Activated T-cell treated with anti-CD3 and anti-CD28 coated beads for 24 hours (primary cell): ENCODE results near the gene TREML2.

Experiments
- DNase-seq: peaks from one replicate; pipeline ENCODE4 v3.0.0-alpha.2; 2020; ENCODE audit warnings: low read depth

Gene TREML2

DNA sequence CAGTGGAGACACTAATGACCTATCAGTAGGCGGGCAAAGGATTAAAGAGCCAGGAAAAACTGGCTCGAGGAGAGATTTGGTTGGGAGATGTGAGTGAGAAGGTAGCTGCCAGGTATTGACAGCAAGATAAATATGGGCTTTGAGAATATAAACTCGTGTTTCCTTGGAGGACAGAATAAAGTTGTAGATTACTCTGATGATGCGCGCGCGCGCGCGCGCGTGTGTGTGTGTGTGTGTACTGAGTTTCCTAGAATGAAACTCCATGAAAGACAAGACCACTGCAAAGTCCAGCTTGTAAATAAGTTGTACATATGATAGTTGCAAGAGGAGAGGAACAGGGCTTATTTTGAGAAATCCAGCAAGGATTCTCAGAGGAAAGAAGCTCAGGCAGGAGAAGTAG is 24.8 kb downstream of the TREML2 start:
- no peak for DNase-seq

DNA sequence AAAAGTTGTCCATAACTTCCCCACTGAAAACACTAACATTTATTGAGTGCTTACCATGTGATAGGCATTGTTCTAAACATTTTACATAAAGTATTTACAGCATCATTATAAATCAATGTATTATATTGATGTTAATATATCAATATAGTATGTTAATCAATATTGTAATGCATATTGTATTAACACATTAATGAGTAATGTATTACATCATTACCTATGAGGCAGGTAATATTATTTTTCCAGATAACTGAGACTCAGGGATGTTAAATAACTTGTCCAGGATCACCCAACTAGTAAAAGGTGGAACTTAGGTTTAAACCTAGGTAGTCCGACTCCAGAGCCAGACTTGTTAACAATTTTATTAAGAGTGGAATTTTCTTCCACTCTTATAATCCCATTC is 25.9 kb downstream of the TREML2 start:
- no peak for DNase-seq

DNA sequence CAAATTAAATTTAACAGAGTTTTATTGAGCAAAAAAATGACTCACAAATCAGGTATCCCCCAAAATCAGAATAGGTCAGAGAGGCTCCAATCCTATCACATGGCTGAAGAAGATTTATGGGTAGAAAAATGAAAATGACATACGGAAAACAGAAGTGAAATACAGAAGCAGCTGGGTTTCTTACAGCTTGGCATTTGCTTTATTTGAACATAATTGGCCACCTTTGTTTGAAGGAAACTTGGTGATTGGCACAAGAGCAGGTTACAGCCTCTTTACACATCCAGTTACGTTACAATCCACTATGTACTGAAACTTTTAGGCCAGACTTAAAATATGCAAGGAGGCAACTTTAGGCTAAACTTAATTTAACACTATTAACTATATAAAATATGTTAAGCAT is 26.3 kb downstream of the TREML2 start:
- DNase-seq: no peak

DNA sequence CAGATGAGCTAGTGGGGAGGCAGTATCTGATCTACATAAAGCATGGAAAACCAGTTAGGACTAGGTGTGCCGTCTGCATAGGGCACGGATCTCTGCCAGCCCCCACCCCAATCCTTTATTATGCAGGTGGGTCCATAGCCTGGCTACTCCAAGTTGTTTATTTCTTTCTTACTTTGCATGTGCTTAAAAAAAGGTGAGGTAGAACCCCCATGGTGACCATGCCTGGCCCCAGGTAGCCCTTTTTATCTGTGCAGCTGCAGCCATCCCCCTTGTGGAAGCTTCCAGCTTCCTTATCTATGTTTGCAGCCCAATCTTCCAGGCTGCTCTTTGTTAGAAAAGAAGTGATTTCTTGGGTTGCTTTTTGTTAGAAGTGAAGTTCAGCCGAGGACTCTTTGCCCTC is 29.0 kb downstream of the TREML2 start:
- no peak for DNase-seq

DNA sequence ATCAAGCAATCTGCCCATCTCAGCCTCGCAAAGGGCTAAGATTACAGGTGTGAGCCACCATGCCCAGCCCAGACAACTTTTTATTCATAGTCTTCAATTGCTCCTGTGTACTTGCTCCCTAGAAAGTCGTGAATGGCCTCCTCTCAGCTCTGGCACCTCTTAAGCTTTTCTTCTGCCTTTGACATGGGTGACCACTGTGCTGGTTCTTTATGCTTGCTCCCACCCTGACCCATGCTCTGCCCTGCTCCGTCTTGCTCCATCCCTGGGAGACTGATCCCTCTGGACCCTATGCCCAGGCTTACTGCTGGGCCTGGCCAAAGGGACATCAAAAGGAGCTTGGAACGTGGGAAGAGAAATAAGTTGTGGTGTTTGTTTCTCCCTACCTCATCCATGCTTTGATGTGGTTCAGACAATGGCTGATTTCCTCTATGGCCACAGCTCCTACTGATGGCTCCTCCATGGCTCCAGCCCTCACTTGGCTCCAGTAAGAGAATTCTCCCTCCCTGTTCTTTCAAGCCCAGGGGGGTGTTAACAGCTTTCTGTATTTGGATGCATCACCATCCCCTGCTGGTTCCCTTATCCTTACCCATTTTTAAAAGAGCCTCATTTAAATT is 30.3 kb downstream of the TREML2 start:
- no peak for DNase-seq

DNA sequence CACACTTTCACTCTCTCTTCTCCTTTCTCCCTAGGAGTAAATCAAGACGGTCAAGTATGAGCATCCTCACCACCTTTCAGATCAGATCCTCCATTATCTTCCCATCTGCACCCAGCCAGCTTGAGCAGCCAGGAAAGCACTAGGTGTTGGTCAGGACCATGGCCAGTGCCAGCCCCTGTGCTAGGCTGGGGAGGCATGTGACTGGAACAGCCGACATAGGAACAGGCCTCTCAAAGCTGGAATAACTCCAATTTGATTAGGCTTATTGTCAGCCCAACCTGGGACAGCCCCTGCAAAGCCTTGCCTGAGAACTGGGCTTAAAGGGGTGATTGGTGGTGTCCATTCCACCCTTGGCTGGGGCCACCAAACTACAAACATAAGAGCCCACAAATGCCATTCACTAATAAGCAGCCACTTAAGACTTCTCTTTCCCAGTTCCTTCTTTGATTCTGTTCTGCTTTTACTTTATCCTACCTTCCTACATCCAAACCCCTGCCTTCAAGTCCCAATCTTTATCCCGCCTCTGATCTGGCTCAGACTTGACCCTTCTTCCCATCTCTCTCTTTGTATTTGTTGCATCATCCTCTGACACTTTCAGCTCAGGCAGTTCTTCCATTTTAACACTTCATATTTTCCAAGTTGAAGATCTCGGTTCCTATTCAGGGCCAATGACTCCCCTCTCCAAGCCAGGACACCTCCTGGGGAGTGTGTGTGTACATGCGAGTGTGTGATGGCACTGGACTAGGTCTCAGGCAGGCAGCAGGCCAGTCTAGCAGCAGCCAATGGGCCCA is 33.6 kb downstream of the TREML2 start:
- no peak for DNase-seq

DNA sequence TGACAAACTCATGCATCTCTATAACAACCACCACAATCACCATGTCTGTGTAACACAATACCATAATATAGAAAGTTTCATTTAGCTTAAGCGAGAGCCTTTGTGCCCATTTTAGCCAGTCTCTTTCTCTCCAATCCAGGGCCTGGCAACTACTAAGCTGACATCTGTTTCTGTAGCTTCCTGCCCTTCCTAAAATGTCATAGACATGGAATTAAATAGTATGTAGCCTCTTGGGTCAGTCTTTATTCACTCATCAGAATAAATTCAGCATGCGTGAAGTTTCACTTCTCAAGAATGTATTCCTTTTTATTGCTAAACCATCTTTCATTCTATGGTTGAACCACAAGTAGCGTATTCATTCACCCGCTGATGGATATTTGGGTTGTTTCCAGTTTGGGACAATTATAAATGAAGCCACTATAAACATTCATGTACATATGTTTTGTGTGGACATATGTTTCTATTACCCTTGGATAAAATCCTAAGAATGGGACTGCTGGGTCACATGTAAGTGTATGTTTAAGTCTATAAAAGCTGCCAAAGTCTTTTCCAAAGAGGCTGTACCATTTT is 36.3 kb downstream of the TREML2 start:
- DNase-seq: no peak

DNA sequence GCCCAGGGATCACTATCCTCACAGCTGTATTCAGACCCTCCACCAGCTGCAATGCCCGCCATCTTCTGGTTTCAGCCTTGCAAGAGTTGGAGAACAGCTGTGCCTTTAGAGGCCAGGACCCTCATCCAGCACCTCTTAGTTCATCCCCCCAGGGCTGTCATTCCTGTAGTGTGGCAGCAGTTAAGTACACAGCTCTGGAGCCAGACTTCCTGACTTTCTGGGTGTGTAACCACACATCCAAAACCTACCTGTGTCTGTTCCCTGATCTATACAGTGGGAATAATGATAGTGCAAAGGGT is 37.6 kb downstream of the TREML2 start:
- no peak for DNase-seq

DNA sequence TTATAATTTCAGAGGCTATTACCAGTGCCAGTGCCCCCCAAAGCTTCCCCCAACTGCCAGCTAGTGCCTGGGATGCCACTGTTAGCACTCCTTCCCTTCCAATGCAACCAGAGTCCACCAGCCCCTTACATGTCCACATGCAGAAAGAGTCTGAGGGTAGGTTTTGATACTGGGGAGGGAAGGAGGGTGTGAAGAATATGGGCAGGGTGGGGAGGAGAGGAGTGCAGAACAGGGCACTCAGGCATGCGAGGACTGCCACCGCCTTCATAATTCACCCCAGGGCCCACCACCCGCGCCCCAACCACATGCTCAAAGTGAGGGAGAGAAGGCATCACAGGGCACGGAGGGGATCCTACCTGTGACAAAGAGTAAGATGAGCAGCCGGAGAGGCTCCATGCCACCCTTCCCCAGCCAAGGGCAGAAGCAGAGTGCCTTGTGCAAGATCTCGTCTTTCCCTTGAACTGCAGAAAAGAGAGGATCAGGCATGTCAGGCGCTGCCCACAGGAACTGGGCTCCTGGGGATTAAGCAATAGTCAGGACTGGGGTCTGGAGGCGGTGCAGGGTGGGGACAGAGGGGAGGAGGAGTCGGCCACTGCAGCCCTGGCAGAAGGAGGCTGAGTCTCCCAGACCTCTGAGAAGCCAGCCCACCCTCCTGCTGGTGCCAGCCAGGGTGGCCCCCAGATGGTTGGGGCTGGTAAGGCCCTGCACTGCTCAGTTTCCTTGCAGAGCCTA is 38.1 kb downstream of the TREML2 start, which contains the start of gene TREM2:
Gene TREM2 (minus strand): TSS at position 430 of the 732 bp plus-strand sequence. CDS start 34 bp downstream, at position 396.
- no peak for DNase-seq

DNA sequence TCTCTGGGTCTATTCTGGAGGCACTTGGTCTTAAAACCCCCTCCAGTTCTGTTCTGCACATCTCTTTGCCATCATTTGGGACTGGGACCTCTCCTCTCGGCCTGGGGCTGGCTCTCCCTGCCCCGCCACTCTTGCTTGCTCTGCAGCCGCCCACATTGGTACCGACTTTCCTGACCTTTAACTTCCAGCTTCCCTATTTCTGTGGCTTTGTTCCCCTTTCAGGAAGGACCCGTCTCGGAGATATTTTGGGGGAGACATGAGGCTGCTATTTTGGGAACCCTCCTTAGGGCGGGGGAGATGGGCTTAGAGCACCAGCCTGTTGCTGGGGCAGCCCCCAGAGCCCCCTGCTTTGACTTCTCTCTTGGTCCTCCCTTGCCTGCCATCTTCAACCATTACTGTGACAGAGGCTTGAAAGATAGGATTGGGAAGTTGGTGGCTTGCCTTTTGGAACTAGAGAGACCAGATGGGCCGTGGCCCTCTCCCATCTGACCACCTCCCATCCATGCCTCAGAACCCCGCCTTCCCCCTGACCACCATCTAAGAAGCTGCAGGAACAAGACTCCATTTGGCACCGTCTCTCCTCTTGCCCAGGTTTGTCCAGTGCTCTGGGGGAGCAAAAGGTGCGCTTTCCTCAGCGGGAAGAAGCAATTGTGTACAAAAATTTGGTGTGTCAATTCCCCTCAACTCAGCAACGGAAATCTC is 38.9 kb downstream of the TREML2 start:
- DNase-seq: no peak

DNA sequence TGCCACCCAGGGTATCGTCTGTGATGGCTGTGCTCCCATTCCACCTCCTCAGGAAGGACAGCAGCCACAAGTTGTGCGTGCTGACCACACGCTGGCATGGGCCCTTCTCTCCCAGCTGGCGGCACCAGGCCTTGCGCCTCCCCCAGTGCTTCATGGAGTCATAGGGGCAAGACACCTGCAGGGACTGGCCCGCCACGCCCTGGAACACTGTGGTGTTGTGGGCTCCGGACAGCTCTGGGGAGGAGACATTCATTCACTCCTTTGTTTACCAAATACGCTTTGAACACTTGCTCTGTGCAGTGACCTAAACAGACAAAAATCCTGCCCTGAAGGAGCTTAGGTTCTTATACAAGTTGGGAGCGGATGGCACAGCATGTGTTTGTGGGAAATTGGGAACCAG is 39.6 kb downstream of the TREML2 start:
- no peak for DNase-seq

DNA sequence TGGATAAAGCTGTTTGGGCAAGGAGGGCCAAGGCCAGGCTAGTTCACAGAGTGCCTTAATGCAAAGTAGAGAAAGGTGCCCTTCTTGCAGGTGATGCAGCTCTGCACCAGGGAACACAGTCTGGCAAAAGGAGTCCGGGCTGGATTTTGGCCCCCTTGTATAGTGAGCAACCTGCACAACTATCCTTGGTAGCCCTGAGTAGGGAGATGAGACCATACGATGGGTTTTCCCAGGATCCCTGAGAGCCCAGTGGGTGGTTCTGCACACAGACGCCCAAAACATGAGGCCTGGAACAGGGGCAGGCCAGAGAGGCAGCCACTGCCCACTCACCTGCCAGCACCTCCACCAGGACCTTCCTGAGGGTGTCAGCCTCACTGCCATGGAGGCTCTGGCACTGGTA is 40.0 kb downstream of the TREML2 start:
- no peak for DNase-seq

DNA sequence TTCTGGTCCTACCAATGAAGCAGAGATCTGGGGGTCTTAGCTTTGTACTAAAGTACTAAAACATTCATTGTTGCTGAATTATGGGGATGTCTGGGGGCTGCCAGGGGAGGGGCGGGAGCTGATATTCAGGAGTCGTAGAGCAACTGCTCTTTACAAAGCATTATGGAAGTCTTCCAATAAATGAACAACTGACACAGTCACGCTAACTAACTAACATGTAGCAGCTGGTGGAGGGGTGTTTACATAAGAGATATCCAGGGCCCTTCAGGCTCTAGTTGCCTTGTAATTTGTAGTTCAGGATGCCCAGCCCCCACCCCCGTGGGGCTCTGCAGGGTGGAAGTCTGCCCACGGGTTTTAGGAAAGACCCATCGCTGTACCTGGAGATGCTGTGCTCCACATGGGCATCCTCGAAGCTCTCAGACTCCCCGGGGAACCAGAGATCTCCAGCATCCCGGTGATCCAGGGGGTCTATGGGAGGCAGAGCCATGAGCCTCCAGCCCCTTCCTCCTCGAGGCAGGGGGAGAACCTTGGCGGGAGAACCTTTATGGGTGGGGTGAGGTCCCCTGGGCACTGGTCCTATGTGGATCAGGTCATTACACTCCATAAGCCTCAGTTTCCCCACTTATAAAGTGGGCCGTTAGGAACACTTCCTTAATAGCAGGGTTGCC is 41.4 kb downstream of the TREML2 start:
- no peak for DNase-seq

DNA sequence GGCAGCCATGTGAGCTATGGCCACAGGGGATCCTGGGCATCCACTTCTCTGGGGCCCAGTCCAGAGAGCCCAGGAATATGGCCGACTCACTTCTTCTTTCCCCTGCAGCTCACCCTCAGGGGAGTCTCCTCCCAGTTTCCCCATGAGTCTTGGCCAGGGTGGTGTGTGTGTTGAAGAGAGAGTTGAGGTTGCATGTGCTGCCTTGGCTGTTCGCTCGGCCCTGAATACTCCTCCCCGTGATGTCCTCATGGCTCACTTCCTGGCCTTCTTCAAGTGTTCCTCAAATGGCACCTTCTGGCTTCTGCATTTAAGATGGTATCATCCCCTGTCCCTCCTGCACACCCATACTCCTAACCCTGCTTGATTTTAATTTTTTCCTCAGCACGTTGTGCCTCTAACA is 43.6 kb downstream of the TREML2 start:
- no peak for DNase-seq

DNA sequence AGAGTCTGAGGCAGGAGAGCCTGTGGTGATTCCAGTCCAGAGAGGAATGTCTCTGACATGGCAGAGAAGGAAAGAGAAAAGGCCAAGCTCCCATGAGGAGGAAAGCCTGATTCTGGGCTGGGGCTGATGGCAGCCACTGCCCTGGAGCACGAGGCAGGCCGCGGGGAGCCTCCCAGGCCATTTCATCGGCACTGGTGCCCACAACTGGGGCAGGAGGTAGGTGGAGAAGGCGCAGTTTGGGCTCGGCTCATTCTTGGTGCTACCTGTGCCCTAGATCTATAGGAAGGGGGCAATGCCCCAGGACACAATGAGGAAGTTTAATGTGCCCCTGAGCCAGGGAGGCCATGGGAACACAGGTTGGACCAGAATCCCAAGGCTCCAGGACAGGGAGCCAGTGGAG is 44.2 kb downstream of the TREML2 start:
- DNase-seq: no peak

DNA sequence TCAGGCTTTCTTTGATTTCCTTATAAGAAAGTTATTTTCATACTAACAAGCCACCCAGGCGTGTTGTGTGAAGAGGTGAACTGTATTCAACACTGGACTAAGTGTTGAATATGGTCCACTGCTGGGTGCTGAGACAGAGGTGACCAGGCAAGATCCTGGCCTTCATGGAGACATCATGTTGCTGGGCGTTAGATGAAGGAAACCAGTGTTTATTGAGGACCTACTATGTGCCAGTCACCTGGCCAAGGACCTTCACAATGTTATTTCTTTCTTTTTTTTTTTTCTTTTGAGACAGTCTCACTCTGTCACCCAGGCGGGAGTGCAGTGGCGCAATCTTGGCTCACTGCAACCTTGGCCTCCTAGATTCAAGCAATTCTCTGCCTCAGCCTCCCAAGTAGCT is 44.9 kb downstream of the TREML2 start:
- no peak for DNase-seq

DNA sequence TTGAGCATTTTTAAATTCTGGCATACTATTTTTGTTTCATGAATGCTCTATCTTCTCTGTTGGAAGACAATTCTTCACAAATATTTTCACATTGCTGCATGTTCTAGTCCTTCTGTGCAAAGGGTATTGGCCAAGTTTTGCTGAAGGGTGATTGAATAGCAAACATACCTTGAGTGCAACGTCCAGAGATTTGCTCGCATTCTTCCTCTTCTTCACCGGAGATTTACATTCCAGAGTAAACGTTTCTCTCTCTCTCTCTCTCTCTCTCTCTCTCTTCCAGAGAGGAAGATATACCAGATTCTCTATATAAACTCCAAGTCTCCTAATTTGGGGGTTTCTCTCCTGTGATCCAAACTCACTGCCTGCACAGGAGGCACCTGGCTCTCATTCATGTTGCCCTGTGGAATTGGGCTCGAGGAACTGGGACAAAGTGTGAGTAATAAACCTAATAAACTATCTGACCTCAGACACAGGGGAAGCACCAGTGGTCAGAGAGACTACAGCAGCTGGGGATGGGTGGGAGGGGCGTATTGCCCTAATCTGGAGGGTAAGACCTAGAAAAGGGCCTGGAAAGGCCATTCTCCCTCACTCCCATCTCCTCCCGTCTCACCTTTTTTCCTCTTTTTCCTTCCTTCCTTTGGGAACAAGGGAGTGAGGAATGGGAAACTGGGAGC is 45.7 kb downstream of the TREML2 start:
- no peak for DNase-seq

DNA sequence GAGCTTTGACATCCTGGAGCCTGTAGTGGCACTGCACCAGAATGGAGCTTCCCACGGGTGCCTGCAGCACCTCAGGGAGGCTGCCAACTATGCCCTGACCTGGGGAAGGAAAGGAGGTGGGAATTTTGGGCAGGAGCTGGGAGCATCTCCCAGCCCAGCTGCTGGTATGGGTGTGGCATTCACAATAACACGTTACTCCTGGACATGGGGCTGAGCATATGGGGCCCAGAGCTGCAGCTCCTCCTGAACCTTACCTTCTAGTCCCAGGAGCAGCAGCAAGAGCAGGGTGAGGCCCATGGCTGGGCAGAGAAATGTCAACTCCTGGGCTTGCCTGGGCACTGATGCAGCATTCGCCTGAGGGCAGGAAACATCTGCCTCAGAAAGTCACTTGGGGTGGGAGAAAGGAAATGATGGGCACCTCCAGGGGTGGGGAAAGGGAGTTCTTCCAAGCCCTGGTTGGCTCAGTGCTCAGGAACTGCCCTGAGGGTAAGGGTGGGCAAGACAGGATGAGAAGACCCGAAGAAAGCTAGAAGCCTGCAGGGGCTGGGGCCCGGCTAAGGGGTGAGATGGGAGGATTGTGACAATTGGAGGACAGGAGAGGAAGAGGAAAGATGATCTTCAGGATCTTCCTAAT is 46.8 kb downstream of the TREML2 start, which contains the start of gene TREML1:
Gene TREML1 (minus strand): TSS at position 356 of the 634 bp plus-strand sequence. CDS start 59 bp downstream, at position 297.
- no peak for DNase-seq

DNA sequence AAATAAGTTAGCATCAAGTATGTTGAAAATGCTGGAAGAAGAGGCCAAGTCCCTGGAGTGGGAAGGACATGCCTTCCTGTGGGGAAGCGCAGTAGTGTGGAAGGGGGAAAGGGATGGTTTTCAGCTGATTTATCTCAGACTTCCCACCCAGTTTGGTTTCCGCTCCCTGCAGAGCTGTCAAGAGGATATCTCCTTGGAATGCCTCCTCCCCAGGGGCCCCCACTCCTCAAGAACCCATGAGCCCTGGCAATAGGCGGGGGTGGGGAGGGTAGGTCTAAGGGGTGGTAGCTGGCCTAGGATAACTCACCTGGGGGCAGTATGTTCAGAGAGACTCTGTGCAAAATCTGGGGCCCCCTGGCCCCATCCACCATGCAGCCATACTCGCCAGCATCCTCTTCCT is 47.5 kb downstream of the TREML2 start:
- no peak for DNase-seq

DNA sequence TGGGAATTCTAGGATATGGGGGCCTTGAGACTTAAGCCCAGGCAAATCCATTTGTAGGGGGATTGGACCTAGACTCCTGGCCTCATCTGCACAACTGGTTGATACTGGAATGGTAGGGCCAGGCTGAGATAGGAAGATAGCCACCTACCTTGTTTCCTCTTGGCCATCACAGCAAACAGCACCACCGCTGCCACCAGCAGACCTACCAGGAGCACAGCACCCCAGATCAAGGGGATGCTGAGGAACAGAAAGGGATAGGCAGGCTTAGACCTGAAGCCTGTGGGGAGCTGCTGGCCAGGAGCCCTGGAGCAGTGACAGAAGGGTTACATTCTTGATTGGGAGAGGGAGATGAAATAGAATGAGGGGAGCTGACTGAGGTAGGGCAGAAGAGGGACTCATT is 50.3 kb downstream of the TREML2 start:
- no peak for DNase-seq

DNA sequence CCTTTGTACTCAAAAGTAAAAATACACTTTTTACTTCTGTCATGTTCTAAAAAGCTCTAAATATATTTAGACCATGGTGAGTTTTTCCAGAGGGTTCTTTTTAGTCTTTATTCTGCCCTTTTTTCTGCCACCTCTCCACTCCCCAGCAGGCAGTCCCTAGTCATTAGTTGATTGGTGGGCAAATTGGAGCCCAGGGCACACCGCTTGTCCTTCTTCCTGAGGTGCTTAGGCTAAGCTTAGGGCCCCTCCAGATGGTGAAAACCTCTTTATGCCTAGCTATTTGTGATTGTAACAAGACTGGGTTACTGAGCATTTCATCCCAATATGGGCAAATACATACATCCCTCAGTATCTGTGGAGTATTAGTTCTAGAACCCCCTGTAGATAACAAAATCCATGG is 53.0 kb downstream of the TREML2 start:
- DNase-seq: no peak
